Activated CD8-positive, alpha-beta memory T cell treated with anti-CD3 and anti-CD28 coated beads, Interleukin-2, amount 10 ng/mL, durations not matched to agents 7 days and 5 days (primary cell): Measurements from ENCODE around the gene NDC80. TPM values are rescaled to one million over a fixed set of nuclear protein-coding genes. Genes with fewer than 3 reads are reported as not detected.

Source experiments
- ATAC-seq: fragments of 150-1000 bp; cut with Tn5 transposase; one replicate; pipeline ENCODE4 v1.10.0; 2021; ENCODE audit warnings: moderate library complexity
- CTCF ChIA-PET: fragments of 350-600 bp; sonication (Branson Sonifier 250); formaldehyde crosslinking; loops from one replicate; lab custom pipeline; 2021; ENCODE audit warnings: antibody characterized with exemption; lab: Charles Lee
- DNase-seq: peaks from one replicate; pipeline ENCODE4 v3.0.0-alpha.2; 2020
- H3K27ac Mint-ChIP-seq: one replicate; pipeline ENCODE4 v1.8.0; 2021; ENCODE audit warnings: mild to moderate bottlenecking, mixed read lengths
- H3K27me3 Mint-ChIP-seq: one replicate; pipeline ENCODE4 v1.8.0; 2021; ENCODE audit warnings: mixed read lengths
- H3K36me3 Mint-ChIP-seq: one replicate; pipeline ENCODE4 v1.8.0; 2021; ENCODE audit warnings: mild to moderate bottlenecking, mixed read lengths
- H3K4me1 Mint-ChIP-seq: one replicate; pipeline ENCODE4 v1.8.0; 2021; ENCODE audit warnings: mixed read lengths
- H3K4me3 Mint-ChIP-seq: one replicate; pipeline ENCODE4 v1.8.0; 2021; ENCODE audit warnings: mild to moderate bottlenecking, moderate library complexity, mixed read lengths
- H3K9me3 Mint-ChIP-seq: one replicate; pipeline ENCODE4 v1.8.0; 2022; ENCODE audit warnings: low read depth, mixed read lengths
- total RNA-seq, 2 experiments: library from RNA; stranded (reverse); gene quantifications; one replicate each; pipeline ENCODE4 v1.2.3, GENCODE V29; 2021

Gene NDC80
- total RNA-seq, 2 experiments from 2014 or later, result 83.9 to 101 TPM

GRCh38 chr18:2609604-2610003 is 38.2 kb downstream of the NDC80 start:
- Mint-ChIP-seq H3K9me3 (no peaks in the 10 kb centered on the region), H3K4me1 (peaks cover 22% of the 10 kb centered on the region), H3K36me3 (peaks cover 65% of the 10 kb centered on the region), H3K27me3 (no peaks in the 10 kb centered on the region), H3K4me3 (no peak overlapping the region), H3K27ac (no peak overlapping the region)
- no peak for ATAC-seq
- no peak for DNase-seq
- CTCF ChIA-PET, result no interaction called here

- peaks cover 69% of the 10 kb centered on the region for H3K36me3 Mint-ChIP-seq
- CTCF ChIA-PET, result no interaction called here
- no peak overlapping the region for H3K4me3 Mint-ChIP-seq
- peaks cover 13% of the 10 kb centered on the region for H3K4me1 Mint-ChIP-seq
- H3K27me3 Mint-ChIP-seq, result no peaks in the 10 kb centered on the region
- DNase-seq (no peak), ATAC-seq (no peak)
- H3K27ac Mint-ChIP-seq, result no peak overlapping the region
- H3K9me3 Mint-ChIP-seq, result no peaks in the 10 kb centered on the region
Measured at GRCh38 chr18:2610549-2610948, 39.2 kb downstream of the NDC80 start.

GRCh38 chr18:2612996-2613395 is 41.6 kb downstream of the NDC80 start:
- DNase-seq (no peak), ATAC-seq (no peak)
- CTCF ChIA-PET, result no interaction called here
- Mint-ChIP-seq H3K4me3 (no peak overlapping the region), H3K27ac (no peak overlapping the region), H3K27me3 (no peaks in the 10 kb centered on the region), H3K4me1 (peaks cover 2% of the 10 kb centered on the region), H3K9me3 (no peaks in the 10 kb centered on the region), H3K36me3 (peaks cover 76% of the 10 kb centered on the region)

GRCh38 chr18:2617401-2617998 is 46.1 kb downstream of the NDC80 start:
- DNase-seq (no peak), ATAC-seq (no peak)
- Mint-ChIP-seq H3K9me3 (no peaks in the 10 kb centered on the region), H3K27ac (peak overlapping the region; percentile 45), H3K4me1 (no peaks in the 10 kb centered on the region), H3K27me3 (no peaks in the 10 kb centered on the region), H3K36me3 (peaks cover 44% of the 10 kb centered on the region), H3K4me3 (no peak overlapping the region)
- CTCF ChIA-PET, result interaction anchor here (1.3 kb wide), 1 partner anchor 19 kb away, joined by 3 read pairs; no protein-coding TSS in a partner anchor

- no peaks in the 10 kb centered on the region for H3K27me3 Mint-ChIP-seq
- CTCF ChIA-PET, result no interaction called here
- no peak overlapping the region for H3K27ac Mint-ChIP-seq
- ATAC-seq (no peak), DNase-seq (no peak)
- H3K9me3 Mint-ChIP-seq, result no peaks in the 10 kb centered on the region
- H3K4me3 Mint-ChIP-seq, result no peak overlapping the region
- no peaks in the 10 kb centered on the region for H3K4me1 Mint-ChIP-seq
- H3K36me3 Mint-ChIP-seq, result peaks cover 41% of the 10 kb centered on the region
Measured at GRCh38 chr18:2618009-2618408, 46.7 kb downstream of the NDC80 start.

GRCh38 chr18:2625217-2625616 is 53.9 kb downstream of the NDC80 start:
- CTCF ChIA-PET, result interaction anchor here (0.6 to 1.2 kb wide), 3 partner anchors 8 to 29 kb away, joined by 3 read pairs; no protein-coding TSS in a partner anchor
- ATAC-seq (no peak), DNase-seq (no peak)
- Mint-ChIP-seq H3K27me3 (no peaks in the 10 kb centered on the region), H3K36me3 (peaks cover 3% of the 10 kb centered on the region), H3K4me1 (peaks cover 24% of the 10 kb centered on the region), H3K4me3 (no peak overlapping the region), H3K9me3 (no peaks in the 10 kb centered on the region), H3K27ac (no peak overlapping the region)

GRCh38 chr18:2627821-2628276 is 56.5 kb downstream of the NDC80 start:
- Mint-ChIP-seq H3K4me3 (no peak overlapping the region), H3K4me1 (peaks cover 24% of the 10 kb centered on the region), H3K36me3 (peaks cover 5% of the 10 kb centered on the region), H3K9me3 (no peaks in the 10 kb centered on the region), H3K27ac (peak overlapping the region; percentile 54), H3K27me3 (no peaks in the 10 kb centered on the region)
- CTCF ChIA-PET, result interaction anchor here (1.4 kb wide), 2 partner anchors 14 to 38 kb away, joined by 3 to 4 read pairs; no protein-coding TSS in a partner anchor
- peak; percentile 64 for DNase-seq
- ATAC-seq, result peak; percentile 97

GRCh38 chr18:2629003-2629402 is 57.6 kb downstream of the NDC80 start:
- Mint-ChIP-seq H3K36me3 (peaks cover 8% of the 10 kb centered on the region), H3K27me3 (no peaks in the 10 kb centered on the region)
- CTCF ChIA-PET, result no interaction called here

GRCh38 chr18:2635586-2635985 is 64.2 kb downstream of the NDC80 start:
- peaks cover 21% of the 10 kb centered on the region for H3K36me3 Mint-ChIP-seq
- peaks cover 58% of the 10 kb centered on the region for H3K4me1 Mint-ChIP-seq
- no peak overlapping the region for H3K4me3 Mint-ChIP-seq
- H3K27ac Mint-ChIP-seq, result peak overlapping the region; percentile 100
- H3K27me3 Mint-ChIP-seq, result no peaks in the 10 kb centered on the region
- no peak for DNase-seq
- H3K9me3 Mint-ChIP-seq, result peaks cover 3% of the 10 kb centered on the region
- no peak for ATAC-seq
- CTCF ChIA-PET, result interaction anchor here (0.7 to 3.0 kb wide), 6 partner anchors 22 to 64 kb away, joined by 4 to 28 read pairs (median 7); partner anchors contain the start of genes METTL4, NDC80 and SMCHD1

More at GRCh38 chr18:2629003-2629402, 57.6 kb downstream of the NDC80 start:
- H3K4me3 Mint-ChIP-seq, result no peak overlapping the region
- peaks cover 24% of the 10 kb centered on the region for H3K4me1 Mint-ChIP-seq
- no peak for DNase-seq
- peaks cover under 1% of the 10 kb centered on the region for H3K9me3 Mint-ChIP-seq
- no peak for ATAC-seq
- H3K27ac Mint-ChIP-seq, result no peak overlapping the region

GRCh38 chr18:2636126-2636631 is 64.8 kb downstream of the NDC80 start:
- CTCF ChIA-PET, result interaction anchor here (0.8 to 3.0 kb wide), 11 partner anchors 9 to 65 kb away, joined by 3 to 28 read pairs (median 5); partner anchors contain the start of genes METTL4, NDC80 and SMCHD1
- H3K4me3 Mint-ChIP-seq, result peak overlapping the region; percentile 69
- DNase-seq, result no peak

GRCh38 chr18:2641638-2642037 is 70.3 kb downstream of the NDC80 start:
- CTCF ChIA-PET, result interaction anchor here (1.0 to 3.4 kb wide), 5 partner anchors 12 to 47 kb away, joined by 3 to 20 read pairs (median 4); partner anchors contain the start of gene SMCHD1
- Mint-ChIP-seq H3K27ac (no peak overlapping the region), H3K4me3 (peak overlapping the region; percentile 67), H3K27me3 (no peaks in the 10 kb centered on the region), H3K9me3 (no peaks in the 10 kb centered on the region), H3K4me1 (peaks cover 47% of the 10 kb centered on the region), H3K36me3 (peaks cover 11% of the 10 kb centered on the region)
- DNase-seq (no peak), ATAC-seq (peak; percentile 68)

More at GRCh38 chr18:2636126-2636631, 64.8 kb downstream of the NDC80 start:
- Mint-ChIP-seq H3K36me3 (peaks cover 20% of the 10 kb centered on the region), H3K4me1 (peaks cover 62% of the 10 kb centered on the region), H3K27me3 (no peaks in the 10 kb centered on the region), H3K27ac (peak overlapping the region; percentile 100), H3K9me3 (peaks cover 3% of the 10 kb centered on the region)
- no peak for ATAC-seq

- no peak overlapping the region for H3K27ac Mint-ChIP-seq
- H3K27me3 Mint-ChIP-seq, result no peaks in the 10 kb centered on the region
- H3K9me3 Mint-ChIP-seq, result no peaks in the 10 kb centered on the region
- H3K36me3 Mint-ChIP-seq, result peaks cover 10% of the 10 kb centered on the region
- CTCF ChIA-PET, result interaction anchor here (1.8 to 3.4 kb wide), 3 partner anchors 9 to 13 kb away, joined by 3 to 20 read pairs (median 4); partner anchors contain the start of gene SMCHD1
- peaks cover 38% of the 10 kb centered on the region for H3K4me1 Mint-ChIP-seq
- no peak for ATAC-seq
- no peak for DNase-seq
- no peak overlapping the region for H3K4me3 Mint-ChIP-seq
Measured at GRCh38 chr18:2642771-2643170, 71.4 kb downstream of the NDC80 start.

- CTCF ChIA-PET, result interaction anchor here (0.6 to 1.8 kb wide), 4 partner anchors 8 to 434 kb away, joined by 3 to 6 read pairs (median 4); no protein-coding TSS in a partner anchor
- ATAC-seq, result peak; percentile 52
- DNase-seq, result no peak
- H3K4me1 Mint-ChIP-seq, result peaks cover 22% of the 10 kb centered on the region
- H3K27me3 Mint-ChIP-seq, result no peaks in the 10 kb centered on the region
- H3K36me3 Mint-ChIP-seq, result peaks cover 4% of the 10 kb centered on the region
- H3K4me3 Mint-ChIP-seq, result no peak overlapping the region
- H3K27ac Mint-ChIP-seq, result no peak overlapping the region
- no peaks in the 10 kb centered on the region for H3K9me3 Mint-ChIP-seq
Measured at GRCh38 chr18:2644535-2644934, 73.2 kb downstream of the NDC80 start.
